SU-DHL-6 (cell line): ENCODE data around the gene FAT1.

Experiments used
- EZH2phosphoT487 ChIP-seq: fragments of 200-600 bp; sonication (generic), shearing (Covaris generic); conservative IDR thresholded peaks from 2 replicates; pipeline ENCODE4 v1.6.1; 2018; ENCODE audit warnings: mild to moderate bottlenecking, antibody characterized with exemption, low read length, moderate library complexity, mixed read lengths
- TF ChIP-seq, protein P1 (sequence below): fragments of 200-600 bp; sonication (generic); IDR thresholded peaks from one replicate; pipeline ENCODE4 v1.5.1; 2017; ENCODE audit warnings: antibody characterized with exemption, mild to moderate bottlenecking, low read length, moderate library complexity; ENCODE audit not compliant: insufficient read depth, poor library complexity, severe bottlenecking

DNA sequence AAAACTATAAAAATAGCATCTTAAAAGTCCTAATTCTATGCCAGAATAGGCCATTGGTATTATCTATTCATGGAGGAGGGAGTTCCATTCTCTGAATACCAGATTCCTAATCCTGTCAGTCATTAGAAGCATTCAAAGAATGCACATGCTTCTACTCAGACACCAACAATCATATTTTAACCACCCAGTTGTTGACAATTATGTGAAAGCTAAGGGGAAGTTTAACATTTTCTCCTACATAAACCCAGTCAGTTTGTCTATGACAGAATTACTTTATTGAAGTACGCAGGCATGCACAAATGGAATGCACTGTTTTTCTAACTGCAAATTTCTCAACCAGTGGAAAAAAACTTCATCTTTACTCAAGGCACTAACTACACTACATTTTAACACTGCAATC is 98.7 kb downstream of the FAT1 start:
- TF ChIP-seq, protein P1, sequence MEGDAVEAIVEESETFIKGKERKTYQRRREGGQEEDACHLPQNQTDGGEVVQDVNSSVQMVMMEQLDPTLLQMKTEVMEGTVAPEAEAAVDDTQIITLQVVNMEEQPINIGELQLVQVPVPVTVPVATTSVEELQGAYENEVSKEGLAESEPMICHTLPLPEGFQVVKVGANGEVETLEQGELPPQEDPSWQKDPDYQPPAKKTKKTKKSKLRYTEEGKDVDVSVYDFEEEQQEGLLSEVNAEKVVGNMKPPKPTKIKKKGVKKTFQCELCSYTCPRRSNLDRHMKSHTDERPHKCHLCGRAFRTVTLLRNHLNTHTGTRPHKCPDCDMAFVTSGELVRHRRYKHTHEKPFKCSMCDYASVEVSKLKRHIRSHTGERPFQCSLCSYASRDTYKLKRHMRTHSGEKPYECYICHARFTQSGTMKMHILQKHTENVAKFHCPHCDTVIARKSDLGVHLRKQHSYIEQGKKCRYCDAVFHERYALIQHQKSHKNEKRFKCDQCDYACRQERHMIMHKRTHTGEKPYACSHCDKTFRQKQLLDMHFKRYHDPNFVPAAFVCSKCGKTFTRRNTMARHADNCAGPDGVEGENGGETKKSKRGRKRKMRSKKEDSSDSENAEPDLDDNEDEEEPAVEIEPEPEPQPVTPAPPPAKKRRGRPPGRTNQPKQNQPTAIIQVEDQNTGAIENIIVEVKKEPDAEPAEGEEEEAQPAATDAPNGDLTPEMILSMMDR = no peak
- TF ChIP-seq EZH2phosphoT487 = no peak
